ENCODE results near the gene PORCN. TPM values are rescaled to one million over a fixed set of nuclear protein-coding genes. Genes with fewer than 3 reads are reported as not detected.
A peak's percentile ranks its signal among the peaks of the same experiment; 100 is the strongest.
"Not testable (repeated sequence)": the region's sequence is repeated elsewhere in the genome, so short reads cannot be mapped to it uniquely, and the experiment has no call there.

PORCN gene
- total RNA-seq, 1 donor from 2014 or later = 6.1 TPM

DNA sequence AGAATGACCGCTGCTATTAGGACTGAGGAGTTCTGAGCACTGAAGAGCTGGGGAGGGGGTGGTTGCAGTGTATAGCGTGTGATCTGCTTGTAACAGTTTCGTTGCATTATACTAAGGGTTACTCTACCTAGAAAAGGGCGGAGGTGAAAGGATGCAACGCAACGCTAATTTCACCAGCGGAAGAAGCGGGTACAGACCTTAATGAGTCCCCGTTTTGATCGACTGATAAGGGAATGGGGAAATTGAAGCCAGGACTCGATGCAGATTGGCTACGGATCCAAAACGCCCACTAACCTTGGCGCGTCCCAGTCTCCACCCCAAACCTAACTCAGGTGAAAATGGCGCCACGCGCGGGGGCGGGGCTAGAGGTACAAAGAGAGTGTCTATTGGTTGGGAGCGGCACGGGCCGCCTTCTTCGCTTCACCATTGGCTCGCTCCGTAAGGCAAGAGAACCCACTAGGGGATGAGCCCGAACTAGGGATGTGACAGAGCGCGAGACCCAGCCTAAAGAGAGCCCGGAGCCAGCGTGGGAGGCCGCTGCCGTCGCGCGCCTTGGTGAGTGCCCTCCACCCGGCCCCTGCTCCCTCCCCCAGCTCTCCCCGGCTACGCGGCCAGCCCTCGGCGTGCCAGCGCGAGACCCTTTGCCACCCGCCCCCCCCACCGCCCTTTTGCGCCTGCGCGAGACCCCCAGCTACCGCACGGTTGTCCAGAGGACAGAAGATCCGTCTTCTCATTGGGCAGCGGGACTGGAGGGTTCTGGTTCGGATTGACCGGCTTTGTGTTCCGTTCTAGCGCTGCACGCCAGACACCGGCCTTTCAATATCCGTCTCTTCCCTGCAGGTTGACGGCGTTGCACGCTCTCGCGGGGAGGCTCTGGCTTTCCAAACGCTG lies 12.8 kb downstream of the PORCN start, which contains the start of gene EBP:
Gene EBP, plus strand, starts transcription at position 456 of the 891 bp plus-strand sequence. CDS start 1,964 bp downstream, outside the sequence.
- peak within 1 kb of the TSS; percentile 60 for H3K4me3 ChIP-seq
- intact Hi-C loops (cut with DNase I) = no loop called here
- peak within 1 kb of the TSS; percentile 75 for H3K27ac ChIP-seq
- H3K27me3 ChIP-seq (ENCODE audit: low read depth) = no peaks in the 10 kb centered on the region
- TF ChIP-seq, protein P1, sequence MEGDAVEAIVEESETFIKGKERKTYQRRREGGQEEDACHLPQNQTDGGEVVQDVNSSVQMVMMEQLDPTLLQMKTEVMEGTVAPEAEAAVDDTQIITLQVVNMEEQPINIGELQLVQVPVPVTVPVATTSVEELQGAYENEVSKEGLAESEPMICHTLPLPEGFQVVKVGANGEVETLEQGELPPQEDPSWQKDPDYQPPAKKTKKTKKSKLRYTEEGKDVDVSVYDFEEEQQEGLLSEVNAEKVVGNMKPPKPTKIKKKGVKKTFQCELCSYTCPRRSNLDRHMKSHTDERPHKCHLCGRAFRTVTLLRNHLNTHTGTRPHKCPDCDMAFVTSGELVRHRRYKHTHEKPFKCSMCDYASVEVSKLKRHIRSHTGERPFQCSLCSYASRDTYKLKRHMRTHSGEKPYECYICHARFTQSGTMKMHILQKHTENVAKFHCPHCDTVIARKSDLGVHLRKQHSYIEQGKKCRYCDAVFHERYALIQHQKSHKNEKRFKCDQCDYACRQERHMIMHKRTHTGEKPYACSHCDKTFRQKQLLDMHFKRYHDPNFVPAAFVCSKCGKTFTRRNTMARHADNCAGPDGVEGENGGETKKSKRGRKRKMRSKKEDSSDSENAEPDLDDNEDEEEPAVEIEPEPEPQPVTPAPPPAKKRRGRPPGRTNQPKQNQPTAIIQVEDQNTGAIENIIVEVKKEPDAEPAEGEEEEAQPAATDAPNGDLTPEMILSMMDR (IDR thresholded peaks at IDR 0.05) = no peak
- H3K9me3 ChIP-seq = no peaks in the 10 kb centered on the region
- H3K4me1 ChIP-seq = peaks cover 6% of the 10 kb centered on the region
- DNase-seq = peak; percentile 94
- peaks cover 2% of the 10 kb centered on the region for H3K36me3 ChIP-seq
- peak; percentile 99 for ATAC-seq

GRCh38 chrX:48522291-48522690 lies 13.5 kb downstream of the PORCN start:
- ATAC-seq (no peak), DNase-seq (no peak)
- Histone ChIP-seq H3K36me3 (peaks cover 9% of the 10 kb centered on the region), H3K9me3 (no peaks in the 10 kb centered on the region), H3K4me3 (peak overlapping the region; percentile 60), H3K4me1 (peaks cover 6% of the 10 kb centered on the region), H3K27me3 (ENCODE audit: low read depth) (no peaks in the 10 kb centered on the region), H3K27ac (peak overlapping the region; percentile 75)
- intact Hi-C loops (cut with DNase I) = no loop called here
- TF ChIP-seq, protein P1 (IDR thresholded peaks at IDR 0.05) = no peak

DNA sequence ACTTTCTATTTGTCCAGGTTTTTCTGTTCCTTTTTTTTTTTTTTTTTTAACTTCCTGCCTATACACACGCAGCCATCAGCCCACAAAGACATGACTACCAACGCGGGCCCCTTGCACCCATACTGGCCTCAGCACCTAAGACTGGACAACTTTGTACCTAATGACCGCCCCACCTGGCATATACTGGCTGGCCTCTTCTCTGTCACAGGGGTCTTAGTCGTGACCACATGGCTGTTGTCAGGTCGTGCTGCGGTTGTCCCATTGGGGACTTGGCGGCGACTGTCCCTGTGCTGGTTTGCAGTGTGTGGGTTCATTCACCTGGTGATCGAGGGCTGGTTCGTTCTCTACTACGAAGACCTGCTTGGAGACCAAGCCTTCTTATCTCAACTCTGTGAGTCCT lies 14.9 kb downstream of the PORCN start:
- Histone ChIP-seq H3K4me3 (no peak overlapping the region), H3K36me3 (peaks cover 18% of the 10 kb centered on the region), H3K27me3 (ENCODE audit: low read depth) (no peaks in the 10 kb centered on the region), H3K4me1 (peaks cover 6% of the 10 kb centered on the region), H3K9me3 (no peaks in the 10 kb centered on the region), H3K27ac (no peak overlapping the region)
- no peak for ATAC-seq
- intact Hi-C loops (cut with DNase I) = no loop called here
- TF ChIP-seq, protein P1 (IDR thresholded peaks at IDR 0.05) = no peak
- DNase-seq = no peak

- peaks cover 18% of the 10 kb centered on the region for H3K36me3 ChIP-seq
- ATAC-seq; H3K4me3 ChIP-seq; H3K9me3 ChIP-seq; intact Hi-C loops (cut with DNase I); H3K27me3 ChIP-seq (ENCODE audit: low read depth); H3K27ac ChIP-seq; DNase-seq; H3K4me1 ChIP-seq: not testable (repeated sequence)
Measured at GRCh38 chrX:48525853-48526252, 17.1 kb downstream of the PORCN start.

GRCh38 chrX:48530736-48531135 lies 21.9 kb downstream of the PORCN start:
- H3K36me3 ChIP-seq = peaks cover 18% of the 10 kb centered on the region
- TF ChIP-seq, protein P1 (IDR thresholded peaks at IDR 0.05) = no peak
- DNase-seq (no peak), ATAC-seq (no peak)
- no peaks in the 10 kb centered on the region for H3K27me3 ChIP-seq (ENCODE audit: low read depth)
- intact Hi-C loops (cut with DNase I) = no loop called here
- no peaks in the 10 kb centered on the region for H3K4me1 ChIP-seq
- H3K27ac ChIP-seq = no peak overlapping the region
- no peaks in the 10 kb centered on the region for H3K9me3 ChIP-seq
- H3K4me3 ChIP-seq = no peak overlapping the region

DNA sequence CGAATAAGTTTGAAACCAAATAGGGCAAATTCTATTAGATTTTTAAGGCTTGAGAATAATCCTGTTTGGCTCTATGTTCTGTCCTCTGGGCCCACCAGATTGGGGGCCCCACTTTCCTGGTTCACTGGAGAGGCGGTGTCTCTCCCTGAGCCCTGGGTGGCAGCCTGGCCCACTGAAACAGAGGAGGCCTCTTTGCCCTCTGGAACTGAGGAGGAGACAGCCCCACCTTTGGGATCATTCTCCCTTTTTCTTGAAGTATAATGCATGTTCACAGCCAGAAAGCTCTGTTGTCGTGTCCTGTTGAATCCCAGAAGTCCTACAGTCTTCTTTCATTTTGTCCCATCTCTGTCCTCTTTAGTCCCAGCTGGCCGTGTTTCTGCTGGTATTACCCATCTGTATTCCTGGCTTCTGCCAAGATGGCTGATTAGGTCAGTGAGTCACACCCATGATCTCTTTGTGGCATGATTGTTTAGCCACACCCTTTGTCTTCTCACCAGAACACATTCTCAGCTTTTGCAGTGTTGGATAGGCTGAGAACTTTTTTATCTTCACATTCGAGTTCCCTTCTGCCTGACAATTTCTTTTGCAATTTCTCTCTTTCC lies 22.7 kb downstream of the PORCN start:
- TF ChIP-seq, protein P1 (IDR thresholded peaks at IDR 0.05) = no peak
- Histone ChIP-seq H3K27me3 (ENCODE audit: low read depth) (no peaks in the 10 kb centered on the region), H3K4me3 (no peak overlapping the region), H3K9me3 (no peaks in the 10 kb centered on the region), H3K36me3 (peaks cover 17% of the 10 kb centered on the region), H3K4me1 (no peaks in the 10 kb centered on the region), H3K27ac (peak overlapping the region; percentile 49)
- intact Hi-C loops (cut with DNase I) = no loop called here
- DNase-seq (no peak), ATAC-seq (peak in 1 of 2 donors; percentile 62)
